ENCODE results near the gene SLC4A2. TPM values are rescaled to one million over a fixed set of nuclear protein-coding genes. Genes with fewer than 3 reads are reported as not detected.

The SLC4A2 gene
- total RNA-seq, 1 experiment from 2014 or later: 164 TPM

- TF ChIP-seq, protein P1, sequence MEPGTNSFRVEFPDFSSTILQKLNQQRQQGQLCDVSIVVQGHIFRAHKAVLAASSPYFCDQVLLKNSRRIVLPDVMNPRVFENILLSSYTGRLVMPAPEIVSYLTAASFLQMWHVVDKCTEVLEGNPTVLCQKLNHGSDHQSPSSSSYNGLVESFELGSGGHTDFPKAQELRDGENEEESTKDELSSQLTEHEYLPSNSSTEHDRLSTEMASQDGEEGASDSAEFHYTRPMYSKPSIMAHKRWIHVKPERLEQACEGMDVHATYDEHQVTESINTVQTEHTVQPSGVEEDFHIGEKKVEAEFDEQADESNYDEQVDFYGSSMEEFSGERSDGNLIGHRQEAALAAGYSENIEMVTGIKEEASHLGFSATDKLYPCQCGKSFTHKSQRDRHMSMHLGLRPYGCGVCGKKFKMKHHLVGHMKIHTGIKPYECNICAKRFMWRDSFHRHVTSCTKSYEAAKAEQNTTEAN (CRISPR knock-in tag; IDR thresholded peaks at IDR 0.05): no peak
- no peak for TF ChIP-seq ZNF263 (CRISPR knock-in tag; IDR thresholded peaks at IDR 0.05; ENCODE audit: low read depth)
Observed at GRCh38 chr7:151058781-151059366, 515 bp upstream of the SLC4A2 start (continued).

GRCh38 chr7:151060113-151060415 lies 675 bp downstream of the SLC4A2 start:
- ATAC-seq: no peak
- Mint-ChIP-seq H3K27me3 (ENCODE audit: low read depth) (peaks cover 7% of the 10 kb centered on the region), H3K4me3 (peak overlapping the region; percentile 83), H3K36me3 (no peaks in the 10 kb centered on the region; the same call in 1 of the 2 replicates), H3K27ac (no peak overlapping the region), H3K9me3 (no peaks in the 10 kb centered on the region), H3K4me1 (peaks cover 43% of the 10 kb centered on the region)
- ChIA-PET POLR2A (no interaction called here), CTCF (interaction anchor here (0.8 to 3.5 kb wide), 6 partner anchors 9 to 51 kb away, joined by 3 to 12 read pairs (median 6); partner anchors contain the start of gene FASTK)
- peak; percentile 36 for DNase-seq (ENCODE audit: low spot score)
- TF ChIP-seq CREM (CRISPR knock-in tag; IDR thresholded peaks at IDR 0.05): 0 out of 2 replicates have a peak, but pooled peaks have one; percentile 39
- TF ChIP-seq ZNF263 (CRISPR knock-in tag; IDR thresholded peaks at IDR 0.05; ENCODE audit: low read depth): 0 out of 2 replicates have a peak, but pooled peaks have one; percentile 20
- TF ChIP-seq MYBL2 (CRISPR knock-in tag; IDR thresholded peaks at IDR 0.05): no peak
- TF ChIP-seq, protein P2, sequence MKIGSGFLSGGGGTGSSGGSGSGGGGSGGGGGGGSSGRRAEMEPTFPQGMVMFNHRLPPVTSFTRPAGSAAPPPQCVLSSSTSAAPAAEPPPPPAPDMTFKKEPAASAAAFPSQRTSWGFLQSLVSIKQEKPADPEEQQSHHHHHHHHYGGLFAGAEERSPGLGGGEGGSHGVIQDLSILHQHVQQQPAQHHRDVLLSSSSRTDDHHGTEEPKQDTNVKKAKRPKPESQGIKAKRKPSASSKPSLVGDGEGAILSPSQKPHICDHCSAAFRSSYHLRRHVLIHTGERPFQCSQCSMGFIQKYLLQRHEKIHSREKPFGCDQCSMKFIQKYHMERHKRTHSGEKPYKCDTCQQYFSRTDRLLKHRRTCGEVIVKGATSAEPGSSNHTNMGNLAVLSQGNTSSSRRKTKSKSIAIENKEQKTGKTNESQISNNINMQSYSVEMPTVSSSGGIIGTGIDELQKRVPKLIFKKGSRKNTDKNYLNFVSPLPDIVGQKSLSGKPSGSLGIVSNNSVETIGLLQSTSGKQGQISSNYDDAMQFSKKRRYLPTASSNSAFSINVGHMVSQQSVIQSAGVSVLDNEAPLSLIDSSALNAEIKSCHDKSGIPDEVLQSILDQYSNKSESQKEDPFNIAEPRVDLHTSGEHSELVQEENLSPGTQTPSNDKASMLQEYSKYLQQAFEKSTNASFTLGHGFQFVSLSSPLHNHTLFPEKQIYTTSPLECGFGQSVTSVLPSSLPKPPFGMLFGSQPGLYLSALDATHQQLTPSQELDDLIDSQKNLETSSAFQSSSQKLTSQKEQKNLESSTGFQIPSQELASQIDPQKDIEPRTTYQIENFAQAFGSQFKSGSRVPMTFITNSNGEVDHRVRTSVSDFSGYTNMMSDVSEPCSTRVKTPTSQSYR (CRISPR knock-in tag; IDR thresholded peaks at IDR 0.05): no peak

DNA sequence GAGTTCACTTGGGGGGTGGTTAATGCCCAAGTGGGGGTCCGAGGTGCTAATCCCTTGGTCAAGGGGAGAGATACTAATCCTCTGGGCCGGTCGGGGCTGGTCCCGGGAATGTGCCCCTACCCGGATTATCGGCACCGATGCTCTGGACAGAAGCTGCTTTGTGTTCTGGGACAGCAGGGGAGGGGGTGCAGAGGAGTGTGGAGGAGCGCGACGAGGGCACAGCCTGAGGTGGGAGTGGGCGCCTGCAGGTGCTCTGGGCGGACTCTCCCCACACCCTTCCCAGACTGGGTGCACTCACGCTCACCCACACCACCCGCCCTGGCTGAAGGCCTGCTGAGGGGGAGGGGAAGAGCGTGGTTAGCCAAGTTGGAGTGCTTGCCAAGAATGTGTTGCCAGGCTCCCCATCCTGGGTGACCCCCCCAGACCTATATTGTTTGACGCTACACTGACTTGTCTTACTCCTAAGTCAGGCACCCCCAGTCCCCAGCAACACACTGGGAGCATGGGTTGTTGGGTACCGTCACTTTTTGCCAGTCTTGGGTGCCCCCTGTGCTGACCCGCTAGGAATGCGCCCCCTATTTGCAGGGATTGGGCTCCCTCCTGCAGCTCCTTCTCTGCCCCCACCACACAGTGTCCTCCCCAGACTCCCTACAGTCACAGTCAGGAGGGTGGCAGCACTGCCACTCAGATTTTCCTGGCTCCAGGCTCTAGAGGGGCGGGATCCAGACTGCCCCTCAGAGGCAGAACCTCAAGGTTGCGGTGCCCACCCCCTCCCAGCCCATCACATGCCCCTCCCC lies 1.2 kb downstream of the SLC4A2 start:
- ChIA-PET POLR2A (no interaction called here), CTCF (interaction anchor here (0.5 to 3.5 kb wide), 10 partner anchors 10 to 190 kb away, joined by 3 to 12 read pairs (median 3); partner anchors contain the start of gene FASTK)
- DNase-seq (ENCODE audit: low spot score) (no peak), ATAC-seq (no peak)
- Mint-ChIP-seq H3K4me1 (peaks cover 43% of the 10 kb centered on the region), H3K27me3 (ENCODE audit: low read depth) (peaks cover 7% of the 10 kb centered on the region), H3K27ac (no peak overlapping the region), H3K4me3 (peak overlapping the region; percentile 83), H3K36me3 (peaks cover 5% of the 10 kb centered on the region), H3K9me3 (no peaks in the 10 kb centered on the region)
- TF ChIP-seq NR2C2 (CRISPR knock-in tag; IDR thresholded peaks at IDR 0.05) (no peak), TP53 (CRISPR knock-in tag; IDR thresholded peaks at IDR 0.05) (no peak), NR3C1 (CRISPR knock-in tag; conservative IDR thresholded peaks at IDR 0.05; ENCODE audit: low read depth) (no peak), SMAD3 (CRISPR knock-in tag; IDR thresholded peaks at IDR 0.05; ENCODE audit: borderline replicate concordance) (no peak), NFYB (CRISPR knock-in tag; conservative IDR thresholded peaks at IDR 0.05; ENCODE audit: low read depth) (no peak), SMAD4 (CRISPR knock-in tag; IDR thresholded peaks at IDR 0.05) (no peak), ESRRA (CRISPR knock-in tag; IDR thresholded peaks at IDR 0.05; ENCODE audit: borderline replicate concordance) (no peak), ZNF263 (CRISPR knock-in tag; IDR thresholded peaks at IDR 0.05; ENCODE audit: low read depth) (no peak), AR (CRISPR knock-in tag; IDR thresholded peaks at IDR 0.05) (no peak)
- TF ChIP-seq, protein P3, sequence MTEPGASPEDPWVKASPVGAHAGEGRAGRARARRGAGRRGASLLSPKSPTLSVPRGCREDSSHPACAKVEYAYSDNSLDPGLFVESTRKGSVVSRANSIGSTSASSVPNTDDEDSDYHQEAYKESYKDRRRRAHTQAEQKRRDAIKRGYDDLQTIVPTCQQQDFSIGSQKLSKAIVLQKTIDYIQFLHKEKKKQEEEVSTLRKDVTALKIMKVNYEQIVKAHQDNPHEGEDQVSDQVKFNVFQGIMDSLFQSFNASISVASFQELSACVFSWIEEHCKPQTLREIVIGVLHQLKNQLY (CRISPR knock-in tag; IDR thresholded peaks at IDR 0.05): no peak
- TF ChIP-seq, protein P4, sequence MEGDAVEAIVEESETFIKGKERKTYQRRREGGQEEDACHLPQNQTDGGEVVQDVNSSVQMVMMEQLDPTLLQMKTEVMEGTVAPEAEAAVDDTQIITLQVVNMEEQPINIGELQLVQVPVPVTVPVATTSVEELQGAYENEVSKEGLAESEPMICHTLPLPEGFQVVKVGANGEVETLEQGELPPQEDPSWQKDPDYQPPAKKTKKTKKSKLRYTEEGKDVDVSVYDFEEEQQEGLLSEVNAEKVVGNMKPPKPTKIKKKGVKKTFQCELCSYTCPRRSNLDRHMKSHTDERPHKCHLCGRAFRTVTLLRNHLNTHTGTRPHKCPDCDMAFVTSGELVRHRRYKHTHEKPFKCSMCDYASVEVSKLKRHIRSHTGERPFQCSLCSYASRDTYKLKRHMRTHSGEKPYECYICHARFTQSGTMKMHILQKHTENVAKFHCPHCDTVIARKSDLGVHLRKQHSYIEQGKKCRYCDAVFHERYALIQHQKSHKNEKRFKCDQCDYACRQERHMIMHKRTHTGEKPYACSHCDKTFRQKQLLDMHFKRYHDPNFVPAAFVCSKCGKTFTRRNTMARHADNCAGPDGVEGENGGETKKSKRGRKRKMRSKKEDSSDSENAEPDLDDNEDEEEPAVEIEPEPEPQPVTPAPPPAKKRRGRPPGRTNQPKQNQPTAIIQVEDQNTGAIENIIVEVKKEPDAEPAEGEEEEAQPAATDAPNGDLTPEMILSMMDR (IDR thresholded peaks at IDR 0.05): no peak
